Heart right ventricle (tissue), 16 donors: ENCODE measurements around the gene ILRUN. TPM values are rescaled to one million over a fixed set of nuclear protein-coding genes. Genes with fewer than 3 reads are reported as not detected.
"Not testable (repeated sequence)": the region's sequence is repeated elsewhere in the genome, so short reads cannot be mapped to it uniquely, and the experiment has no call there.

Experiments
- ATAC-seq, 8 donors: fragments of 200-7000 bp; cut with Tn5 transposase; one replicate each; pipeline ENCODE4 v1.9.1; 2020; ENCODE audit warnings: mild to moderate bottlenecking in 8 of 8, moderate library complexity in 8 of 8, moderate number of reproducible peaks in 1 of 8
- DNase-seq, 2 donors: peaks; one replicate each; pipeline ENCODE4 v3.0.0-alpha.2; 2020
- H3K27ac ChIP-seq, 10 donors: fragments of 200-600 bp; sonication (generic) in 2 of 10; one replicate each; pipeline versions ENCODE4 v1.5.0 to v1.8.0; 2020 to 2022; ENCODE audit warnings: mild to moderate bottlenecking in 3 of 10
- H3K27me3 ChIP-seq, 7 donors: fragments of 200-600 bp; one replicate each; pipeline ENCODE4 v1.8.0; 2021 to 2022; ENCODE audit warnings: mild to moderate bottlenecking in 2 of 7
- H3K36me3 ChIP-seq, 9 donors: fragments of 200-600 bp; sonication (generic) in 1 of 9; one replicate each; pipeline versions ENCODE4 v1.5.0 to v1.8.0; 2020 to 2022; ENCODE audit warnings: mild to moderate bottlenecking in 2 of 9
- H3K4me1 ChIP-seq, 9 donors: fragments of 200-600 bp; sonication (generic) in 1 of 9; one replicate each; pipeline versions ENCODE4 v1.5.0 to v1.8.0; 2020 to 2022; ENCODE audit warnings: mild to moderate bottlenecking in 4 of 9
- H3K4me3 ChIP-seq, 10 donors: fragments of 200-600 bp; sonication (generic) in 2 of 10; one replicate each; pipeline versions ENCODE4 v1.5.0 to v1.8.0; 2020 to 2022; ENCODE audit warnings: mild to moderate bottlenecking in 7 of 10, moderate library complexity in 2 of 10
- H3K9me3 ChIP-seq, 11 donors: fragments of 200-600 bp in 10 of 11; sonication (generic) in 2 of 11; one replicate each; pipeline versions ENCODE4 v1.5.0 to v1.8.0; 2013 to 2022; ENCODE audit warnings: mild to moderate bottlenecking in 2 of 11, control low read depth in 1 of 11, moderate library complexity in 1 of 11
- CTCF ChIP-seq, 9 donors: fragments of 200-600 bp; sonication (generic) in 2 of 9; IDR thresholded peaks; one replicate each; pipeline versions ENCODE4 v1.5.0 to v1.8.0; 2021 to 2022; ENCODE audit warnings: antibody characterized with exemption in 9 of 9, mild to moderate bottlenecking in 5 of 9, moderate library complexity in 1 of 9
- WGBS, 2 donors: extraction: QIAGEN DNeasy Blood & Tissue Kit; methylation state at CpG; one replicate each; pipeline ENCODE4 v1.1.7; 2013; ENCODE audit warnings: inconsistent platforms in 1 of 2; 5-methylcytosine and 5-hydroxymethylcytosine counted together
- intact Hi-C, 10 donors: fragments of 100-400 bp; cut with DNase I; formaldehyde crosslinking; loops; one replicate each; pipeline versions ENCODE4 v1.11.1 to v1.14.2; 2022
- polyA plus RNA-seq, 2 donors: library from polyadenylated mRNA; stranded (reverse); fragments of 200-250 nt; gene quantifications; one replicate each; pipeline ENCODE4 v1.2.3, GENCODE V29; 2013
- total RNA-seq, 10 donors: library from RNA; stranded (reverse); fragmentation: NEBNext Ultra II Directional in 3 of 10; extraction: Animal tissue kit (Norgen Biotek cat#: 25700) in 3 of 10; gene quantifications; one replicate each; pipeline versions ENCODE4 v1.2.1 to v1.2.4, GENCODE V29; 2021 to 2023
- donor health status: Arrhythmogenic right ventricular cardiomyopathy.
- donor health status: ischemic (EF 13 %, LVEDD 7.1; RV severe dilation, severe dysfunction).
- donor health status: healthy with polysubstance abuse.
- donor health status: DM: no; HTN: yes; CAD: no.
- donor health status: DM: no; HTN: no; CAD: no.
- donor health status: ischemic (EF 25% LVEDD 6.9; RV normal size, moderate dysfunction).
- donor health status: ischemic (EF 25% LVEDD 5.7; RV mildly dilated, moderate dysfunction).
- donor health status: healthy.
- donor health status: DM: yes; HTN: yes; CAD: no.
- donor health status: Ischemic cardiomyopathy.
- donor health status: ischemic (EF 35%, LVEDD 5.7; RV mildly dilated, moderate dysfunction).
- donor health status: nonischemic (EF 11% LVEDD 7.7; RV severe dilation, severe dysfunction).
- donor health status: DM: yes; HTN: yes; CAD: no.
- donor health status: PGD.
- donor health status: ischemic (EF 29% LVEDD 5.4; RV normal size, mild dysfunction).
- donor health status: nonischemic (EF 23%, LVEDD 6.1; RV moderate dilation, normal function).

ILRUN gene
- total and polyA plus RNA-seq, 12 donors: 54.9 to 157 (median 113) TPM

DNA sequence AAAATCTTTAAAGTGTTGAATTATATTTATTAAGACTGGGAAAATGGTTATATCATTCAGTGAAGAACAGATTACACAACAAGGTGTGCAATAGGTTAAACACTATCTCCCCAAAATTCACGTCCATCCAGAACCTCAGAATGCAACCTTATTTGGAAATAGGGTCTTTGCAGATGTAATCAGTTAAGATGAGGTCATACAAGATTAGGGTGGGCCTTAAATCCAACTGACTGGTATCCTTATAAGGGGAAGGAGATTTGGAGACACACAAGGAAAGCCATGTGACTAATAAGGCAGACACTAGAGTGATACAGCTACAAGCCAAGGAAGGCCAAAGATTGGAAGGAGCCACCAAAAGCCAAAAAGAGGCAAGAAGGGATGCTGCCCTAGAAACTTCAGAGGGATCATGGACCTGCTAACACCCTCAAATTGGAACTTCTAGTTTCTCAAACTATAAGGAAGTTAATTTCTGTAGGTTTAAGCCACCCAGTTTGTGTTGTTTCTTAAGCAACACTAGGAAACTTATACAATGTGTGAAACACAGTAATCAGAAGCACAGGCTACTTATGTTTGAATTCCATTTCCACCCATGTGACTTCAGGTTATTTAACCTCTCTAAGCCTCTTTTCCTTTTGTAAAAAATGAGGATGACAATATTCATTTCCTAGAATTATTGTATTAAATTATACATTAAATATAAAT, 16.9 kb downstream of the ILRUN start:
- no peak for TF ChIP-seq CTCF (IDR thresholded peaks at IDR 0.05)
- no peak overlapping the region for H3K4me3 ChIP-seq
- peaks cover 4 to 34% (median 24%) of the 10 kb centered on the region in 9 donors for H3K4me1 ChIP-seq
- intact Hi-C loops: no loop called here
- no peaks in the 10 kb centered on the region for H3K27me3 ChIP-seq
- no peaks in the 10 kb centered on the region for H3K36me3 ChIP-seq
- DNase-seq (no peak), ATAC-seq (peak in 2 of 8 donors; percentile 35 to 50)
- H3K27ac ChIP-seq: peak overlapping the region in 2 of 10 donors; percentile 5 to 30
- H3K9me3 ChIP-seq: no peaks in the 10 kb centered on the region
- 38 to 63% methylated on average over 1 of the region's 1 CpG for WGBS, 2 donors

- intact Hi-C loops: no loop called here
- Histone ChIP-seq H3K36me3 (no peaks in the 10 kb centered on the region), H3K27ac (no peak overlapping the region), H3K27me3 (no peaks in the 10 kb centered on the region), H3K4me1 (peaks cover 1 to 61% (median 47%) of the 10 kb centered on the region in 9 donors), H3K9me3 (no peaks in the 10 kb centered on the region), H3K4me3 (no peak overlapping the region)
- no peak for DNase-seq
- TF ChIP-seq CTCF (IDR thresholded peaks at IDR 0.05): no peak
- no peak for ATAC-seq
Observed at GRCh38 chr6:34676140-34676539, 20.4 kb downstream of the ILRUN start.

DNA sequence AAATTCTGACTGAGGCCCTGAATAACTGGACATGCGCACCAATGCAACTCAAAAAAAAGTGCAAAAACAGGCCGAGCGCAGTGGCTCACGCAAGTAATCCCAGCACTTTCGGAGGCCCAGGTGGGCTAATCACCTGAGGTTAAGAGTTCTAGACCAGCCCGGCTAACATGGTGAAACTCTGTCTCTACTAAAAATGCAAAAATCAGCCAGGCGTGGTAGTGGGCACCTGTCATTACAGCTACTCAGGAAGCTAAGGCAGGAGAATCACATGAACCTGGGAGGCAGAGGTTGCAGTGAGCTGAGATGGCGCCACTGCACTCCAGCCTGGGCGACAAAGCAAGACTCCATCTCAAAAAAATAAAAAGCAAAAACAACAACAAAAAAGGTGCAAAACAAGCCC, 21.6 kb downstream of the ILRUN start:
- ATAC-seq, H3K9me3 ChIP-seq, H3K36me3 ChIP-seq, H3K4me3 ChIP-seq, intact Hi-C loops, DNase-seq, H3K27ac ChIP-seq, H3K27me3 ChIP-seq: not testable (repeated sequence)
- peaks cover 0 to 56% (median 38%) of the 10 kb centered on the region in 9 donors for H3K4me1 ChIP-seq
- 97 to 98% methylated on average over 9 of the region's 9 CpGs for whole genome bisulfite sequencing, 2 donors

DNA sequence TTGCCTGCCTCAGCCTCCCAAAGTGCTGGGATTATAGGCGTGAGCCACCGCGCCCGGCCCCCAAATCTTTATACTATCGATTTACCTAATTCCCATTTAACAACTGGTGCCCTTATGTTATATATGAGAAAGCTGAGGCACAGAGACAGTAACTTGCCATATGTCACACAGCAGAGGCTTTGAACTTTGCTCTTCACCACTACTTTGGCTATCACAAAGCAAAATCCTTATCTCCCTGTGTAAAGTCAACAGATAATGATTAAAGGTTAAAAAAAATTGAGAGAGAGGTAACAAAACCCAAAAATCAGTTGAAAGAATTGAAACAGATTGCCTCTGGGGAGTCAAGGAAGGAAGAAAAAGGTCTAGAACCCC, 22.3 kb downstream of the ILRUN start:
- peaks cover 0 to 49% (median 31%) of the 10 kb centered on the region in 9 donors for H3K4me1 ChIP-seq
- no peak for ATAC-seq
- no peaks in the 10 kb centered on the region for H3K27me3 ChIP-seq
- H3K4me3 ChIP-seq: no peak overlapping the region
- WGBS, 2 donors: 99% methylated on average over 5 of the region's 5 CpGs
- peak overlapping the region in 2 of 10 donors; percentile 53 to 62 for H3K27ac ChIP-seq
- no peaks in the 10 kb centered on the region for H3K36me3 ChIP-seq
- intact Hi-C loops: no loop called here
- no peak for DNase-seq
- no peaks in the 10 kb centered on the region for H3K9me3 ChIP-seq
- TF ChIP-seq CTCF (IDR thresholded peaks at IDR 0.05): no peak

DNA sequence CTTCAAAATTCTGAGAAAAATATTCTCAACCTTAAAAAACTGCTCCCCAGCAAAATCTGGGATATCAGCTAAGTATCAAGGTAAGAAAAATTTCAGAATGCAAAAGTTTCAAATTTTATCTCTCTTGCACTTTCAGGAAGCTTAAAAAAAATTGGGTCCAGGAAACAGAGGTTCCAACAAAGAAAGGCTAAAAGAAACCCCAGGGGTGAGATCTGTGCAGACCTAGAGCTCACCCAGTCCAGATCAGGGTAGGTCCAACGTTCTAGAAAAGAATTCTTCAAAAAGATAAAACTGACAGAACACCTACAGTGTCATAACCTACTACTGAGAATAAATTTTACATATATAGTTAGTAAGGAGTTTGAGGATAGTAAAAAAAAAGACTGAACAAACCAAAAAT, 23.5 kb downstream of the ILRUN start:
- Histone ChIP-seq H3K27me3 (no peaks in the 10 kb centered on the region), H3K9me3 (no peaks in the 10 kb centered on the region), H3K4me1 (peaks cover 0 to 42% (median 29%) of the 10 kb centered on the region in 9 donors), H3K36me3 (no peaks in the 10 kb centered on the region), H3K27ac (peak overlapping the region in 8 of 10 donors; percentile 30 to 85 (median 50)), H3K4me3 (no peak overlapping the region)
- WGBS, 2 donors: 0 to 3% methylated on average over 1 of the region's 1 CpG
- DNase-seq (no peak), ATAC-seq (no peak)
- TF ChIP-seq CTCF (IDR thresholded peaks at IDR 0.05): no peak
- intact Hi-C loops: no loop called here
